ENCODE results near the gene CDH15. TPM values are rescaled to one million over a fixed set of nuclear protein-coding genes. Genes with fewer than 3 reads are reported as not detected.

CDH15 gene
- total and polyA plus RNA-seq, 9 of the 15 experiments (the other 6 are each of a cell fraction or from before 2014, with no cell fraction given) = 0.07 to 0.18 TPM; not detected in 7

- TF ChIP-seq, protein P1, sequence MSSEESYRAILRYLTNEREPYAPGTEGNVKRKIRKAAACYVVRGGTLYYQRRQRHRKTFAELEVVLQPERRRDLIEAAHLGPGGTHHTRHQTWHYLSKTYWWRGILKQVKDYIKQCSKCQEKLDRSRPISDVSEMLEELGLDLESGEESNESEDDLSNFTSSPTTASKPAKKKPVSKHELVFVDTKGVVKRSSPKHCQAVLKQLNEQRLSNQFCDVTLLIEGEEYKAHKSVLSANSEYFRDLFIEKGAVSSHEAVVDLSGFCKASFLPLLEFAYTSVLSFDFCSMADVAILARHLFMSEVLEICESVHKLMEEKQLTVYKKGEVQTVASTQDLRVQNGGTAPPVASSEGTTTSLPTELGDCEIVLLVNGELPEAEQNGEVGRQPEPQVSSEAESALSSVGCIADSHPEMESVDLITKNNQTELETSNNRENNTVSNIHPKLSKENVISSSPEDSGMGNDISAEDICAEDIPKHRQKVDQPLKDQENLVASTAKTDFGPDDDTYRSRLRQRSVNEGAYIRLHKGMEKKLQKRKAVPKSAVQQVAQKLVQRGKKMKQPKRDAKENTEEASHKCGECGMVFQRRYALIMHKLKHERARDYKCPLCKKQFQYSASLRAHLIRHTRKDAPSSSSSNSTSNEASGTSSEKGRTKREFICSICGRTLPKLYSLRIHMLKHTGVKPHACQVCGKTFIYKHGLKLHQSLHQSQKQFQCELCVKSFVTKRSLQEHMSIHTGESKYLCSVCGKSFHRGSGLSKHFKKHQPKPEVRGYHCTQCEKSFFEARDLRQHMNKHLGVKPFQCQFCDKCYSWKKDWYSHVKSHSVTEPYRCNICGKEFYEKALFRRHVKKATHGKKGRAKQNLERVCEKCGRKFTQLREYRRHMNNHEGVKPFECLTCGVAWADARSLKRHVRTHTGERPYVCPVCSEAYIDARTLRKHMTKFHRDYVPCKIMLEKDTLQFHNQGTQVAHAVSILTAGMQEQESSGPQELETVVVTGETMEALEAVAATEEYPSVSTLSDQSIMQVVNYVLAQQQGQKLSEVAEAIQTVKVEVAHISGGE (CRISPR knock-in tag; IDR thresholded peaks at IDR 0.05) = peak; percentile 85 to 99 (median 96); a peak in 5 of 6 replicates
- TF ChIP-seq AFF1 (IDR thresholded peaks at IDR 0.05; ENCODE audit: low read depth in 1 of 2, partially characterized antibody in 2 of 2) (peak; percentile 59 to 68), NKRF (IDR thresholded peaks at IDR 0.05; ENCODE audit: borderline replicate concordance) (peak; percentile 87), HNRNPH1 (optimal IDR thresholded peaks at IDR 0.05; ENCODE audit: low read depth, low read length) (no peak), ATF7 (IDR thresholded peaks at IDR 0.05) (peak; percentile 80), ZNF830 (CRISPR knock-in tag; IDR thresholded peaks at IDR 0.05) (0 out of 2 replicates have a peak, but pooled peaks have one; percentile 37), RUNX1 (IDR thresholded peaks at IDR 0.05; ENCODE audit: low read depth) (0 out of 2 replicates have a peak, but pooled peaks have one; percentile 3), MEF2A (IDR thresholded peaks at IDR 0.05; ENCODE audit: control insufficient read depth, low read depth, low read length) (no peak), CBX1 (IDR thresholded peaks at IDR 0.05; ENCODE audit: low read depth) (peak; percentile 16; the same call in 1 of the 2 replicates), HOXB6 (CRISPR knock-in tag; IDR thresholded peaks at IDR 0.05; ENCODE audit: borderline replicate concordance) (peak; percentile 84; the same call in 1 of the 2 replicates), ZBTB43 (CRISPR knock-in tag; IDR thresholded peaks at IDR 0.05) (no peak), ZNF263 (CRISPR knock-in tag; IDR thresholded peaks at IDR 0.05; ENCODE audit: borderline replicate concordance) (peak; percentile 87), SP1 (CRISPR knock-in tag; IDR thresholded peaks at IDR 0.05) (peak; percentile 85), STAT5A (IDR thresholded peaks at IDR 0.05; ENCODE audit: borderline replicate concordance, low read length) (no peak), XRCC5 (IDR thresholded peaks at IDR 0.05; ENCODE audit: low read depth, low read length) (peak; percentile 87; the same call in 1 of the 2 replicates)
Measured at GRCh38 chr16:89241187-89242007, 69.8 kb downstream of the CDH15 start (continued).

Measured in K562 (cell line).